ENCODE measurements around the gene TNRC6B.

TNRC6B gene

DNA sequence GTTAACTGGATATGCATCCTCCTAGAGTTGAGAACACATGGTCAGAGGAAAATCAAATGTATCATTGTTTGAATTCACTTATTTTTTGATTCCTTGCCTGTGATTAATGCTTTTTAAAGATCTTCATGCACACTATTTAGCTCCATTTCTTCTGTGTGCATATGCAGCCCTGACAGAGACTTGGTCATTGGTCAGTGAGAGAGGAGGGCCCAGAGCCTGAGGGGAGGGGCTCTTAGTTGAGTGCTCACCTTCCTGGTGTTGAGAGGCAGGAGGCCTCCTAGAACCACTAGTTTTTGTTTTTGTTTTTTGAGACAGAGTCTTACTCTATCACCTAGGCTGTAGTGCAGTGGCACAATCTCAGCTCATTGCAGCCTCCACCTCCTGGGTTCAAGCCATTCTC lies 48.9 kb downstream of the TNRC6B start:
- TF ChIP-seq JUND (IDR thresholded peaks at IDR 0.05; ENCODE audit: low read depth) = no peak
- in situ Hi-C loops (cut with HindIII; ENCODE audit: low pct_unique_long_range_greater_than_20kb, low sequenced_read_pairs) = no loop called here
- DNase-seq (ENCODE audit: low read depth in 1 of 2, low spot score in 1 of 2) = no peak

DNA sequence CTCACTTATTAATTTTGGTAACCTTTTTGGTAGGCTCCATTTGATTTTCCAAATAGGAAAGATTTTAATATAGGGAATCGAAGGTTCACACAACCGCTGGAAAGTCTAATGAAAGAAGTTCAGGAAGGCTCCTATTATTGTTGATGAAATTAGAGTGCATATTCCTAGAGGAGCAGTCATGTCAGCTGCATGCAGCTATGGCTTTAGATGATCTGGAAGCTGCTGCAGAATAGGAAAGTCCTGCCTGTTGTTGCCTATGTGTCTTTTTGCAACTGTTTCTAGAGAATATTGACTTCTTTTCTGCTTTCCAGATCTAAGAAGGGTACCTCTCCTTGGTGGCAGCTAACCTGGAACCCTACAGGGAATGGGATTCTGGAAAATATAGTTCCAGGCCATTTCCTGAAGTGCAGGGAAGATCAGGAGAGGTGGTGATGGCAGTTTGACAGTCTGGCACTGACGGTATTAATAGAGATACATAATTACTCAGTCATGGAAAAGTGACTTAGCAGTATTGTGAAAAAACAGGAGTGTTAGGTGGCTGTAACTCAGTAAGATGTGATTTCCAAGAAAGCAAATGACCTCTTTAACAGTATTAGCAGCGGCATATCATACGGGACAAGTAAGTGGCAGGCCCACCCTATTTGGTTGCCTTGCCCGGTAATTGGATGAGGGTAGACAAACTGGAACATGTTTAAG lies 54.0 kb downstream of the TNRC6B start:
- DNase-seq (ENCODE audit: low read depth in 1 of 2, low spot score in 1 of 2) = no peak
- in situ Hi-C loops (cut with HindIII; ENCODE audit: low pct_unique_long_range_greater_than_20kb, low sequenced_read_pairs) = no loop called here
- no peak for TF ChIP-seq JUND (IDR thresholded peaks at IDR 0.05; ENCODE audit: low read depth)

DNA sequence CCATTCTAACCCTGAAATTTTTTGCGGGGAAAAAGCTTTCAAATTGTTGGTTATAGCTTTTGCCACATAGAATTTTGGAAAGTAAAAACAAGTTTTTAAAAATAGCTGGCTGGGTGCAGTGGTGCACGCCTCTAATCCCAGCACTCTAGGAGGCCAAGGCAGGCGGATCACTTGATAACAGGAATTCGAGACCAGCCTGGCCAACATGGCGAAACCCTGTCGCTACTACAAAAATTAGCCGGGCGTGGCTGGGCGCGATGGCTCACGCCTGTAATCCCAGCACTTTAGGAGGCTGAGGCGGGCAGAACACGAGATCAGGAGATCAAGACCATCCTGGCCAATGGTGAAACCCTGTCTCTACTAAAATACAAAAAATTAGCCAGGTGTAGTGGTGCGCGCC lies 54.9 kb downstream of the TNRC6B start:
- DNase-seq (ENCODE audit: low read depth in 1 of 2, low spot score in 1 of 2) = no peak
- in situ Hi-C loops (cut with HindIII; ENCODE audit: low pct_unique_long_range_greater_than_20kb, low sequenced_read_pairs) = no loop called here
- TF ChIP-seq JUND (IDR thresholded peaks at IDR 0.05; ENCODE audit: low read depth) = no peak

- in situ Hi-C loops (cut with HindIII; ENCODE audit: low pct_unique_long_range_greater_than_20kb, low sequenced_read_pairs) = no loop called here
- DNase-seq (ENCODE audit: low read depth in 1 of 2, low spot score in 1 of 2) = no peak
- TF ChIP-seq JUND (IDR thresholded peaks at IDR 0.05; ENCODE audit: low read depth) = no peak
Measured at GRCh38 chr22:40233886-40234285, 56.2 kb downstream of the TNRC6B start.

DNA sequence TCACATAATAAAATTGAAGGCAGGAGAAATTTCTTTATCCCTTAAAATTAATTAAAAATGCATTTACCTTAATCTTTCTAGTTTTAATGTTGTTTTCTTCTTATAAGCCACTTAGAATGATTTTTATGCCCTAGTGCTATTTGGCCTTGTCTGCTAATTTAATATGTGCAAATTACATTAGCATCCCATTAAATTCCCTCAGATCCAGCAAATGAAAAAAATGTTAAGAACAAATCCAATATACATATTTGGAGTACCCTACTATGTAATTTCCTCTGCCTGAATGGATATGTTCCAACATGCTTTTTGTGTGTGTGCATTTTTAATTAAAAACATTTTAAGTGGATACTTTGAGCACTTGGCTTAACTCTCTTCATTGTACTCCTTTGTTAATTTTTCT lies 56.9 kb downstream of the TNRC6B start:
- no peak for DNase-seq (ENCODE audit: low read depth in 1 of 2, low spot score in 1 of 2)
- in situ Hi-C loops (cut with HindIII; ENCODE audit: low pct_unique_long_range_greater_than_20kb, low sequenced_read_pairs) = no loop called here

DNA sequence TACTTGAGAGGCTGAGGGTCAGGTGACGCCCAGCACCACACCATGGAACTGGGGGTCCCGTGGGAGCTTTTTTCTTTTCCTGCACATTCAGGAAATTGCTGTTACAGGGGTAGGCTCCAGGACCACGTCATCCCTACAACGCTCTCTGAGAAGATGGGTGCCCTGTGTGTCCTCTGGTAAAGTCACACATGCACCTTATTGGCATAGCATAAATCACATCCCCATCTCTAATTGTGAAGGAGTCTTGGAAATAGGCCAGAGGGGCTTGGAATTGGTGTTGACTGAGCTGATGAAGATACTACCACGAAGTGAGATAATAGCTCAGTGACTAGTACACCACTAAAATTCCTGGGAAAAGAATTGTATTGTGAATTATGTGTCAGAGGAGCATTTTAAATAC lies 57.6 kb downstream of the TNRC6B start:
- in situ Hi-C loops (cut with HindIII; ENCODE audit: low pct_unique_long_range_greater_than_20kb, low sequenced_read_pairs) = no loop called here
- no peak for DNase-seq (ENCODE audit: low read depth in 1 of 2, low spot score in 1 of 2)
- TF ChIP-seq JUND (IDR thresholded peaks at IDR 0.05; ENCODE audit: low read depth) = no peak

More for the DNA sequence above, 56.9 kb downstream of the TNRC6B start:
- TF ChIP-seq JUND (IDR thresholded peaks at IDR 0.05; ENCODE audit: low read depth) = no peak

- no peak for DNase-seq (ENCODE audit: low read depth in 1 of 2, low spot score in 1 of 2)
- no peak for TF ChIP-seq JUND (IDR thresholded peaks at IDR 0.05; ENCODE audit: low read depth)
- in situ Hi-C loops (cut with HindIII; ENCODE audit: low pct_unique_long_range_greater_than_20kb, low sequenced_read_pairs) = no loop called here
Measured at GRCh38 chr22:40236131-40236665, 58.5 kb downstream of the TNRC6B start.

GRCh38 chr22:40237241-40237640 lies 59.5 kb downstream of the TNRC6B start:
- DNase-seq (ENCODE audit: low read depth in 1 of 2, low spot score in 1 of 2) = no peak
- no peak for TF ChIP-seq JUND (IDR thresholded peaks at IDR 0.05; ENCODE audit: low read depth)
- in situ Hi-C loops (cut with HindIII; ENCODE audit: low pct_unique_long_range_greater_than_20kb, low sequenced_read_pairs) = no loop called here

GRCh38 chr22:40237788-40238424 lies 60.2 kb downstream of the TNRC6B start:
- in situ Hi-C loops (cut with HindIII; ENCODE audit: low pct_unique_long_range_greater_than_20kb, low sequenced_read_pairs) = no loop called here

DNA sequence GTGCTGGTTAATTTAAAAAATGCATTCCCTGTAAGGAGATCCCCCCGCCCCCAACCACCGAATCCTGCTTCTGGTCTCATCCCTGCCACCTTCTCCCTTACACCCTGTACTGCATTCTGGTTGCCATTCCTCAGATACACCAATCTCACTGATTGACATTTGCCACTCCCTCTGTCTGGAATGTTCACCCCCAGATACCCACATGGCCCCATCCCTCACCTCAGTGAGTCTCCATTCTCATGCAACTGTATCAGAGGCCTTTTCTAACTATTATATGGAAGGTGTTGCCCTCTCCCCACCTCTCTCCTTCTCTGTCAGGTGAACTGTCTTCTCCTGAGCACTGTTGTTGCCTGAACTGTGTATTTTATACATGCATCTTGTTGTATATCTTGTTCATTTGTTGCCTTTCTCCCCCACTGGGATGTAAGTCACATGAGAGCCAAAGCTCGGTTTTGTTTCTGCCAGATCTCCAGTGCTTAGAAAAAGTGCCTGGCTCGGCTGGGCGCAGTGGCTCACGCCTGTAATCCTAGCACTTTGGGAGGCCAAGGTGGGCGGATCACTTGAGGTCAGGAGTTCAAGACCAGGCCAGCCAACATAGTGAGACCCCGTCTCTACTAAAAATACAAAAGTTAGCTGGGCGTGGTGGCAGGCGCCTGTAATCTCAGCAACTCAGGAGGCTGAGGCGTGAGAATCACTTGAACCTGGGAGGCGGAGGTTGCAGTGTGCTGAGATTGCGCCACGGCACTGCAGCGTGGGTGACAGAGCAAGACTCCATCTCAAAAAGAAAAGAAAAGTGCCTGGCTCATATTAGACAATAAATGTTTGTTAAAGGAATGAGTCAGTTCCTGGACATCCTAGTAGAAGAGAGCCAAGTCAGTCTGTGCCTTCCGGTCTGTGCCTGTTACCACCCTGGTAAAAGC lies 61.0 kb downstream of the TNRC6B start:
- in situ Hi-C loops (cut with HindIII; ENCODE audit: low pct_unique_long_range_greater_than_20kb, low sequenced_read_pairs) = no loop called here
- no peak for TF ChIP-seq JUND (IDR thresholded peaks at IDR 0.05; ENCODE audit: low read depth)
- DNase-seq (ENCODE audit: low read depth in 1 of 2, low spot score in 1 of 2) = no peak

More at GRCh38 chr22:40237788-40238424, 60.2 kb downstream of the TNRC6B start:
- no peak for TF ChIP-seq JUND (IDR thresholded peaks at IDR 0.05; ENCODE audit: low read depth)
- no peak for DNase-seq (ENCODE audit: low read depth in 1 of 2, low spot score in 1 of 2)

GRCh38 chr22:40239345-40239683 lies 61.6 kb downstream of the TNRC6B start:
- DNase-seq (ENCODE audit: low read depth in 1 of 2, low spot score in 1 of 2) = no peak
- in situ Hi-C loops (cut with HindIII; ENCODE audit: low pct_unique_long_range_greater_than_20kb, low sequenced_read_pairs) = no loop called here
- TF ChIP-seq JUND (IDR thresholded peaks at IDR 0.05; ENCODE audit: low read depth) = no peak

GRCh38 chr22:40240160-40240559 lies 62.4 kb downstream of the TNRC6B start:
- DNase-seq (ENCODE audit: low read depth in 1 of 2, low spot score in 1 of 2) = no peak
- TF ChIP-seq JUND (IDR thresholded peaks at IDR 0.05; ENCODE audit: low read depth) = no peak
- in situ Hi-C loops (cut with HindIII; ENCODE audit: low pct_unique_long_range_greater_than_20kb, low sequenced_read_pairs) = no loop called here

- in situ Hi-C loops (cut with HindIII; ENCODE audit: low pct_unique_long_range_greater_than_20kb, low sequenced_read_pairs) = no loop called here
- DNase-seq (ENCODE audit: low read depth in 1 of 2, low spot score in 1 of 2) = no peak
- TF ChIP-seq JUND (IDR thresholded peaks at IDR 0.05; ENCODE audit: low read depth) = no peak
Measured at GRCh38 chr22:40240686-40241085, 63.0 kb downstream of the TNRC6B start.

Measured in T47D (cell line).